ENCODE measurements around the gene SH3BP2. TPM values are rescaled to one million over a fixed set of nuclear protein-coding genes. Genes with fewer than 3 reads are reported as not detected.

The SH3BP2 gene
- total RNA-seq, 1 experiment from 2014 or later = 52.8 TPM

DNA sequence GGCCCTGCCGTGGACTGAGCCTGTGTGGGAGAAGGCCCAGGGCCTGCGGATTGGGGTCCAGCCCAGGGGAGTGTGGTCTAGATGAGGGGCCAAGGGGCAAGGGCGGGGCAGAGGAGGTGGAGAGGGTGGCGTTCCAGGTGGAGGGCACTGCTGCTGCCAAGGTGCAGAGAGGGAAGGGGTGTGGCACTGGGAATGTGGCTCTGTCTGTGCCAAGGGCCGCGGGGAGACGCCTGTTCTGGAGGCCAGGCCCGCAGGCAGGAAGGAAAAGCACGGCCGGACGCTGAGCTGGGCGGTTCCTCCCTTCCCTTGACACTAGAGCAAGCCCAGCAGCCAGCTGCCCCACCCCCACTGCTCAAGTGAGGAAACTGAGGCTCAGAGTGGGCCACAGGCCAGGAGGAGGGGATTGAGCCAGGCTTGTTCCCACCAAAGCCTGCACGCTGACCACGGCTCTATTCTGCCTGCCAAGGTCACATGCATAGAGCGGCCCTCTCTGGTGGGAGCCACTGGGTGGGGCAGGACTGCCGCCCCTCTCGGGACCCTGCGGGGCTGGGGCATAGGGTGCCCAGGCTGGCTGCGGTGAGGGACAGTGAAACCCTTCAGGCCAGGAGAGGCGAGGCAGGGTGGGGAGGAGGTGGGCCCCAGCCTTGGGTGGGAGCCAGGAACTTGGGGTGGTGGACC is 13.0 kb downstream of the SH3BP2 start (continued):
- TF ChIP-seq, protein P1, sequence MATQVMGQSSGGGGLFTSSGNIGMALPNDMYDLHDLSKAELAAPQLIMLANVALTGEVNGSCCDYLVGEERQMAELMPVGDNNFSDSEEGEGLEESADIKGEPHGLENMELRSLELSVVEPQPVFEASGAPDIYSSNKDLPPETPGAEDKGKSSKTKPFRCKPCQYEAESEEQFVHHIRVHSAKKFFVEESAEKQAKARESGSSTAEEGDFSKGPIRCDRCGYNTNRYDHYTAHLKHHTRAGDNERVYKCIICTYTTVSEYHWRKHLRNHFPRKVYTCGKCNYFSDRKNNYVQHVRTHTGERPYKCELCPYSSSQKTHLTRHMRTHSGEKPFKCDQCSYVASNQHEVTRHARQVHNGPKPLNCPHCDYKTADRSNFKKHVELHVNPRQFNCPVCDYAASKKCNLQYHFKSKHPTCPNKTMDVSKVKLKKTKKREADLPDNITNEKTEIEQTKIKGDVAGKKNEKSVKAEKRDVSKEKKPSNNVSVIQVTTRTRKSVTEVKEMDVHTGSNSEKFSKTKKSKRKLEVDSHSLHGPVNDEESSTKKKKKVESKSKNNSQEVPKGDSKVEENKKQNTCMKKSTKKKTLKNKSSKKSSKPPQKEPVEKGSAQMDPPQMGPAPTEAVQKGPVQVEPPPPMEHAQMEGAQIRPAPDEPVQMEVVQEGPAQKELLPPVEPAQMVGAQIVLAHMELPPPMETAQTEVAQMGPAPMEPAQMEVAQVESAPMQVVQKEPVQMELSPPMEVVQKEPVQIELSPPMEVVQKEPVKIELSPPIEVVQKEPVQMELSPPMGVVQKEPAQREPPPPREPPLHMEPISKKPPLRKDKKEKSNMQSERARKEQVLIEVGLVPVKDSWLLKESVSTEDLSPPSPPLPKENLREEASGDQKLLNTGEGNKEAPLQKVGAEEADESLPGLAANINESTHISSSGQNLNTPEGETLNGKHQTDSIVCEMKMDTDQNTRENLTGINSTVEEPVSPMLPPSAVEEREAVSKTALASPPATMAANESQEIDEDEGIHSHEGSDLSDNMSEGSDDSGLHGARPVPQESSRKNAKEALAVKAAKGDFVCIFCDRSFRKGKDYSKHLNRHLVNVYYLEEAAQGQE (IDR thresholded peaks at IDR 0.05; ENCODE audit: low read depth) = no peak
- no peak for TF ChIP-seq JUND (IDR thresholded peaks at IDR 0.05)
- TF ChIP-seq POLR2AphosphoS5 (IDR thresholded peaks at IDR 0.05; ENCODE audit: low read depth, low read length) = no peak

DNA sequence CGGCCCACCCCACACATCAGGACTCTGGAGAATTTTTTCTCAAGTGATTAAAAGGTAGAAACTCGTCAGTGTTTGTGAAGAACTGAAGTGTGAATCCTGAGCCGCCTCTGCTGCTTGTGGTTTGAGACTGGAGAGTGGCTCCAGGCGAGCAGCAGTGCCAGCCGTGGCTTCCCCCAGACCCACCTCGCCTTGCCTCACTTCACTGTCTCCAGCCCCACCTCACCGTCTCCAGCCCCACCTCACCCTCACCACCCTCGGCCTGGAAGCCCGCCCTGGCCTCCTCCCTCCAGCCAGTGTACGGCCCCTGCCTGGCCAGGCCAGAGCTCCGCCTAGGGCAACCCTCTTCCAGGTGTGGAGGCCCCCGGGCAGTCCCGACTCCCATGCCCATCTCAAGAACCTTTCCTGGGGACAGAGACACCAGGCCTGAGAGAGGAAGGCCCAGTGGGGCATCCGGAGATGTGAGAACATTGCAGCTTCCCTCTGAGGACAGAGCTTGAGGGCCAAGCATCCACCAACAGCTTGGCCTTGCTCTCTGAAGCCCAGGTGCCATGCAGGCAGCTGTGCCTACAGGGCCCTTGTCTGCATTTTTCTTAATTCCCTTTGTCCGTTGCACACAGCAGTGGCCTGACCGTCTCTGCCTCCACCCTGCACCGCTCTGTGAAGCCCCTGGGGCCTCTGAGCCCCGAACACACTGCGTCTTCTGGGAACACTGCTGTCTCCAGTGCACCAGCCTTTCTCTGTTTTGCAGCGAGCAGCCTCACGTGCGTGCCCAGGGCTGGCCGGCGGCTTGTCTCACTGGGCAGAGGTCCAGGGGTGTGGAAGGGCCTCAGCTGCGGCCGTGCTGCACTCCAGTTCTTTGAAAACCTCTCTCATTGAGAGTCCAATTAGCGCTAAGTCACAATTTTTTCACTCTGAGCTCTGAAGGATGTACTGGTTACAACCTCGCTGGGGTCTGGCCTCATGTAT is 13.8 kb downstream of the SH3BP2 start:
- H3K9me2 ChIP-seq (ENCODE audit: insufficient read depth) = no peaks in the 10 kb centered on the region
- H3K4me2 ChIP-seq (ENCODE audit: low read length) = no peak overlapping the region
- no peak overlapping the region for H3K9ac ChIP-seq (ENCODE audit: low read length)
- no peaks in the 10 kb centered on the region for H3K9me3 ChIP-seq (ENCODE audit: control insufficient read depth in 1 of 2, insufficient read depth in 1 of 2, low read depth in 1 of 2, low read length in 2 of 2)
- H2AFZ ChIP-seq (ENCODE audit: low read depth, low read length, poor library complexity, severe bottlenecking) = no peak overlapping the region
- peaks cover 23 to 49% of the 10 kb centered on the region in 2 experiments; a peak in 3 of 4 replicates for H3K4me1 ChIP-seq (ENCODE audit: control insufficient read depth in 1 of 2, insufficient read depth in 2 of 2, low read length in 2 of 2)
- H3K36me3 ChIP-seq (ENCODE audit: control insufficient read depth in 1 of 2, insufficient read depth in 2 of 2, low read length in 2 of 2) = no peaks in the 10 kb centered on the region
- ChIA-PET POLR2A (no interaction called here), CTCF (no interaction called here), RAD21 (ENCODE audit: low non-redundant PET in 1 of 2, low total read pairs in 2 of 2, uncharacterized antibody in 2 of 2, unreplicated experiment in 2 of 2) (no interaction called here)
- TF ChIP-seq ELF1 (IDR thresholded peaks at IDR 0.05; ENCODE audit: borderline replicate concordance, low read depth) (no peak), RAD21 (IDR thresholded peaks at IDR 0.05; ENCODE audit: low read depth) (no peak), MAX (IDR thresholded peaks at IDR 0.05) (no peak)
- TF ChIP-seq, protein P2, sequence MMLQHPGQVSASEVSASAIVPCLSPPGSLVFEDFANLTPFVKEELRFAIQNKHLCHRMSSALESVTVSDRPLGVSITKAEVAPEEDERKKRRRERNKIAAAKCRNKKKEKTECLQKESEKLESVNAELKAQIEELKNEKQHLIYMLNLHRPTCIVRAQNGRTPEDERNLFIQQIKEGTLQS (IDR thresholded peaks at IDR 0.05) = no peak
- H3K4me3 ChIP-seq (replicated peaks in 1 of 2; ENCODE audit: low read depth in 1 of 2, low read length in 2 of 2) = no peak overlapping the region
- no TSS peak for BruUV-seq (replicated peaks)
- H3K79me2 ChIP-seq (ENCODE audit: insufficient read depth, low read length) = peaks cover 2% of the 10 kb centered on the region; the same call in 1 of the 2 replicates
- intact Hi-C loops (cut with micrococcal nuclease) = no loop called here
- DNase-seq (ENCODE audit: low read depth, low spot score) (no peak), ATAC-seq (no peak)
- H3K27me3 ChIP-seq (ENCODE audit: insufficient read depth, low read length) = no peaks in the 10 kb centered on the region
- H3K27ac ChIP-seq (ENCODE audit: low read depth, low read length) = peak overlapping the region; percentile 24; the same call in 1 of the 2 replicates
- no peaks in the 10 kb centered on the region for H4K20me1 ChIP-seq (ENCODE audit: insufficient read depth)
